ENCODE results near the gene LYRM1.

DNA sequence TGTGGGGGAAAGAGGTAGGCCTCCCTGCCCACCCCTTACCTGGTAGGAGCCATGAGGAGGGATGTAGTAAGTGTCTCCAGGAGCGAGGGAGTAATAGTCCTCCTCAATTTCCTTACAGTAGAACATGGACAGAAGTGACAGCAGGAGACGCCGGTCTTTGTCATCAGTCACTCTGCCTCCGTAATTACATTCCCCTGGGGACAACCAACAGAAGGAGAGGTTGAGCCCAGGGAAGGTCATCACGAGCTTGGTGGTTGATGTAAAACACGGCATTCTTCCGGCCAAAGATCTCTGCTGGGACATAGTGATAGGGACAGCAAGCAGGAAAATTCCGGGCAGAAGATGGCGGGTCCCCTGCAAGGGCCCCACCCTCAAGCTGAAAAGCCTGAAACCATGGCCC is 47.9 kb downstream of the LYRM1 start:
- TF ChIP-seq, protein P1, sequence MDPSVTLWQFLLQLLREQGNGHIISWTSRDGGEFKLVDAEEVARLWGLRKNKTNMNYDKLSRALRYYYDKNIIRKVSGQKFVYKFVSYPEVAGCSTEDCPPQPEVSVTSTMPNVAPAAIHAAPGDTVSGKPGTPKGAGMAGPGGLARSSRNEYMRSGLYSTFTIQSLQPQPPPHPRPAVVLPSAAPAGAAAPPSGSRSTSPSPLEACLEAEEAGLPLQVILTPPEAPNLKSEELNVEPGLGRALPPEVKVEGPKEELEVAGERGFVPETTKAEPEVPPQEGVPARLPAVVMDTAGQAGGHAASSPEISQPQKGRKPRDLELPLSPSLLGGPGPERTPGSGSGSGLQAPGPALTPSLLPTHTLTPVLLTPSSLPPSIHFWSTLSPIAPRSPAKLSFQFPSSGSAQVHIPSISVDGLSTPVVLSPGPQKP (IDR thresholded peaks at IDR 0.05; ENCODE audit: low read depth, low read length): no peak
- TF ChIP-seq, protein P2, sequence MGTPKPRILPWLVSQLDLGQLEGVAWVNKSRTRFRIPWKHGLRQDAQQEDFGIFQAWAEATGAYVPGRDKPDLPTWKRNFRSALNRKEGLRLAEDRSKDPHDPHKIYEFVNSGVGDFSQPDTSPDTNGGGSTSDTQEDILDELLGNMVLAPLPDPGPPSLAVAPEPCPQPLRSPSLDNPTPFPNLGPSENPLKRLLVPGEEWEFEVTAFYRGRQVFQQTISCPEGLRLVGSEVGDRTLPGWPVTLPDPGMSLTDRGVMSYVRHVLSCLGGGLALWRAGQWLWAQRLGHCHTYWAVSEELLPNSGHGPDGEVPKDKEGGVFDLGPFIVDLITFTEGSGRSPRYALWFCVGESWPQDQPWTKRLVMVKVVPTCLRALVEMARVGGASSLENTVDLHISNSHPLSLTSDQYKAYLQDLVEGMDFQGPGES (IDR thresholded peaks at IDR 0.05): no peak
- TF ChIP-seq, protein P3, sequence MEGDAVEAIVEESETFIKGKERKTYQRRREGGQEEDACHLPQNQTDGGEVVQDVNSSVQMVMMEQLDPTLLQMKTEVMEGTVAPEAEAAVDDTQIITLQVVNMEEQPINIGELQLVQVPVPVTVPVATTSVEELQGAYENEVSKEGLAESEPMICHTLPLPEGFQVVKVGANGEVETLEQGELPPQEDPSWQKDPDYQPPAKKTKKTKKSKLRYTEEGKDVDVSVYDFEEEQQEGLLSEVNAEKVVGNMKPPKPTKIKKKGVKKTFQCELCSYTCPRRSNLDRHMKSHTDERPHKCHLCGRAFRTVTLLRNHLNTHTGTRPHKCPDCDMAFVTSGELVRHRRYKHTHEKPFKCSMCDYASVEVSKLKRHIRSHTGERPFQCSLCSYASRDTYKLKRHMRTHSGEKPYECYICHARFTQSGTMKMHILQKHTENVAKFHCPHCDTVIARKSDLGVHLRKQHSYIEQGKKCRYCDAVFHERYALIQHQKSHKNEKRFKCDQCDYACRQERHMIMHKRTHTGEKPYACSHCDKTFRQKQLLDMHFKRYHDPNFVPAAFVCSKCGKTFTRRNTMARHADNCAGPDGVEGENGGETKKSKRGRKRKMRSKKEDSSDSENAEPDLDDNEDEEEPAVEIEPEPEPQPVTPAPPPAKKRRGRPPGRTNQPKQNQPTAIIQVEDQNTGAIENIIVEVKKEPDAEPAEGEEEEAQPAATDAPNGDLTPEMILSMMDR (IDR thresholded peaks at IDR 0.05 in 2 of 3, conservative IDR thresholded peaks at IDR 0.05 in 1 of 3; ENCODE audit: control insufficient read depth in 2 of 3, extremely low read depth in 1 of 3, insufficient read depth in 1 of 3, low read depth in 3 of 3, low read length in 3 of 3): no peak
- no peak for TF ChIP-seq RAD21 (IDR thresholded peaks at IDR 0.05; ENCODE audit: insufficient read depth, low read depth, low read length)
- TF ChIP-seq, protein P4, sequence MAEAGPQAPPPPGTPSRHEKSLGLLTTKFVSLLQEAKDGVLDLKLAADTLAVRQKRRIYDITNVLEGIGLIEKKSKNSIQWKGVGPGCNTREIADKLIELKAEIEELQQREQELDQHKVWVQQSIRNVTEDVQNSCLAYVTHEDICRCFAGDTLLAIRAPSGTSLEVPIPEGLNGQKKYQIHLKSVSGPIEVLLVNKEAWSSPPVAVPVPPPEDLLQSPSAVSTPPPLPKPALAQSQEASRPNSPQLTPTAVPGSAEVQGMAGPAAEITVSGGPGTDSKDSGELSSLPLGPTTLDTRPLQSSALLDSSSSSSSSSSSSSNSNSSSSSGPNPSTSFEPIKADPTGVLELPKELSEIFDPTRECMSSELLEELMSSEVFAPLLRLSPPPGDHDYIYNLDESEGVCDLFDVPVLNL (IDR thresholded peaks at IDR 0.05; ENCODE audit: low read depth, low read length): no peak
- TF ChIP-seq POLR2AphosphoS5 (IDR thresholded peaks at IDR 0.05; ENCODE audit: low read length): no peak
- no peak for TF ChIP-seq MTA2 (IDR thresholded peaks at IDR 0.05; ENCODE audit: low read depth)
- no peak for TF ChIP-seq EP300 (IDR thresholded peaks at IDR 0.05; ENCODE audit: borderline replicate concordance in 1 of 2, control insufficient read depth in 1 of 2, low read depth in 2 of 2, low read length in 2 of 2)
- TF ChIP-seq, protein P5, sequence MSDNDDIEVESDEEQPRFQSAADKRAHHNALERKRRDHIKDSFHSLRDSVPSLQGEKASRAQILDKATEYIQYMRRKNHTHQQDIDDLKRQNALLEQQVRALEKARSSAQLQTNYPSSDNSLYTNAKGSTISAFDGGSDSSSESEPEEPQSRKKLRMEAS (IDR thresholded peaks at IDR 0.05; ENCODE audit: low read depth, low read length): no peak

Data from GM12878 (cell line).